GM19035 (cell line): ENCODE measurements around the gene LUC7L2.
"Not testable (repeated sequence)": the region's sequence is repeated elsewhere in the genome, so short reads cannot be mapped to it uniquely, and the experiment has no call there.

Experiments
- ATAC-seq: cut with Tn5 transposase; IDR thresholded peaks from one replicate; pipeline ENCODE4 v1.9.1; 2021; ENCODE audit not compliant: unreplicated experiment

Gene LUC7L2

GRCh38 chr7:139355320-139355719, 4.4 kb upstream of the LUC7L2 start:
- no peak for ATAC-seq

- not testable (repeated sequence) for ATAC-seq
These were observed 1.8 kb upstream of the LUC7L2 start for GRCh38 chr7:139357729-139358506.

- ATAC-seq: peak; percentile 17
These were observed 941 bp upstream of the LUC7L2 start for GRCh38 chr7:139358541-139359365.

- ATAC-seq: peak; percentile 68
These were observed 685 bp downstream of the LUC7L2 start for GRCh38 chr7:139360210-139360947.

- no peak for ATAC-seq
These were observed 1.2 kb downstream of the LUC7L2 start for GRCh38 chr7:139360948-139361307.

GRCh38 chr7:139361523-139361922, 1.8 kb downstream of the LUC7L2 start:
- no peak for ATAC-seq

GRCh38 chr7:139362302-139362701, 2.6 kb downstream of the LUC7L2 start:
- ATAC-seq: no peak

GRCh38 chr7:139362981-139363380, 3.3 kb downstream of the LUC7L2 start:
- no peak for ATAC-seq

- ATAC-seq: no peak
These were observed 5.6 kb downstream of the LUC7L2 start for GRCh38 chr7:139365336-139365735.

GRCh38 chr7:139366400-139366799, 6.7 kb downstream of the LUC7L2 start:
- ATAC-seq: no peak

- ATAC-seq: no peak
These were observed 7.9 kb downstream of the LUC7L2 start for GRCh38 chr7:139367438-139368155.

- ATAC-seq: no peak
These were observed 10.7 kb downstream of the LUC7L2 start for GRCh38 chr7:139370301-139370942.

GRCh38 chr7:139370943-139371313, 11.2 kb downstream of the LUC7L2 start:
- ATAC-seq: no peak

GRCh38 chr7:139374246-139374645, 14.6 kb downstream of the LUC7L2 start:
- no peak for ATAC-seq

- ATAC-seq: no peak
These were observed 22.7 kb downstream of the LUC7L2 start for GRCh38 chr7:139382439-139382838.

GRCh38 chr7:139384611-139385010, 24.9 kb downstream of the LUC7L2 start:
- no peak for ATAC-seq

- ATAC-seq: no peak
These were observed 27.9 kb downstream of the LUC7L2 start for GRCh38 chr7:139387594-139387993.

GRCh38 chr7:139389091-139389490, 29.4 kb downstream of the LUC7L2 start:
- ATAC-seq: no peak

GRCh38 chr7:139389774-139390173, 30.1 kb downstream of the LUC7L2 start:
- no peak for ATAC-seq

- no peak for ATAC-seq
These were observed 34.0 kb downstream of the LUC7L2 start for GRCh38 chr7:139393621-139394211.
